ENCODE data around the gene PLCH1. TPM values are rescaled to one million over a fixed set of nuclear protein-coding genes. Genes with fewer than 3 reads are reported as not detected.

The PLCH1 gene
- total RNA-seq, 1 donor from 2014 or later = 2.9 TPM

- DNase-seq (ENCODE audit: low read depth) = no peak
- TF ChIP-seq, protein P1, sequence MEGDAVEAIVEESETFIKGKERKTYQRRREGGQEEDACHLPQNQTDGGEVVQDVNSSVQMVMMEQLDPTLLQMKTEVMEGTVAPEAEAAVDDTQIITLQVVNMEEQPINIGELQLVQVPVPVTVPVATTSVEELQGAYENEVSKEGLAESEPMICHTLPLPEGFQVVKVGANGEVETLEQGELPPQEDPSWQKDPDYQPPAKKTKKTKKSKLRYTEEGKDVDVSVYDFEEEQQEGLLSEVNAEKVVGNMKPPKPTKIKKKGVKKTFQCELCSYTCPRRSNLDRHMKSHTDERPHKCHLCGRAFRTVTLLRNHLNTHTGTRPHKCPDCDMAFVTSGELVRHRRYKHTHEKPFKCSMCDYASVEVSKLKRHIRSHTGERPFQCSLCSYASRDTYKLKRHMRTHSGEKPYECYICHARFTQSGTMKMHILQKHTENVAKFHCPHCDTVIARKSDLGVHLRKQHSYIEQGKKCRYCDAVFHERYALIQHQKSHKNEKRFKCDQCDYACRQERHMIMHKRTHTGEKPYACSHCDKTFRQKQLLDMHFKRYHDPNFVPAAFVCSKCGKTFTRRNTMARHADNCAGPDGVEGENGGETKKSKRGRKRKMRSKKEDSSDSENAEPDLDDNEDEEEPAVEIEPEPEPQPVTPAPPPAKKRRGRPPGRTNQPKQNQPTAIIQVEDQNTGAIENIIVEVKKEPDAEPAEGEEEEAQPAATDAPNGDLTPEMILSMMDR (IDR thresholded peaks at IDR 0.05; ENCODE audit: insufficient read depth, low read length, poor library complexity, severe bottlenecking) = no peak
- Histone ChIP-seq H3K27me3 (ENCODE audit: control insufficient read depth, insufficient read depth, low read length) (no peaks in the 10 kb centered on the region), H3K4me3 (ENCODE audit: low read depth, low read length) (no peak overlapping the region), H3K36me3 (ENCODE audit: control insufficient read depth, insufficient read depth, low read length) (no peaks in the 10 kb centered on the region)
Observed at GRCh38 chr3:155388417-155388816, 356.5 kb downstream of the PLCH1 start.

DNA sequence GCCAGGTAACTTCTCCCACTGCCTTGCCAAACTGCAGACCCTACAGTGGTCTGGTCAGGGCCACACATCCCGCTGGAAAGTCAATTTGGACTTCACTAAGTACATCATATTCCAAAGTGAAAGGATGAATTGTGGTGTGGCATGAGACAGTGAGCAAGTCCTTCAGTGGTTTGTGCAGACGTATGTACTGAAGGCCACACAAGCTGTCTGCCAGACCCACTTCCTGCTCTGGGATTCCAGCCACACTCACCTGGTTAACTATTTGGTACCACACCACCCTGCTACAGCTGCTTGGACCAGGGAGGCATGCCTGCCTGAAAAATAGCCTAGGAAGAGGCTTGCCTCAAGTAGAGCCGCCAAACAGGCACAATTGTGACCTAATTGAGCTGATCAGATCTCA lies 357.3 kb downstream of the PLCH1 start:
- Histone ChIP-seq H3K4me3 (ENCODE audit: low read depth, low read length) (no peak overlapping the region), H3K36me3 (ENCODE audit: control insufficient read depth, insufficient read depth, low read length) (no peaks in the 10 kb centered on the region), H3K27me3 (ENCODE audit: control insufficient read depth, insufficient read depth, low read length) (no peaks in the 10 kb centered on the region)
- DNase-seq (ENCODE audit: low read depth) = peak; percentile 41
- TF ChIP-seq, protein P1 (IDR thresholded peaks at IDR 0.05; ENCODE audit: insufficient read depth, low read length, poor library complexity, severe bottlenecking) = no peak

DNA sequence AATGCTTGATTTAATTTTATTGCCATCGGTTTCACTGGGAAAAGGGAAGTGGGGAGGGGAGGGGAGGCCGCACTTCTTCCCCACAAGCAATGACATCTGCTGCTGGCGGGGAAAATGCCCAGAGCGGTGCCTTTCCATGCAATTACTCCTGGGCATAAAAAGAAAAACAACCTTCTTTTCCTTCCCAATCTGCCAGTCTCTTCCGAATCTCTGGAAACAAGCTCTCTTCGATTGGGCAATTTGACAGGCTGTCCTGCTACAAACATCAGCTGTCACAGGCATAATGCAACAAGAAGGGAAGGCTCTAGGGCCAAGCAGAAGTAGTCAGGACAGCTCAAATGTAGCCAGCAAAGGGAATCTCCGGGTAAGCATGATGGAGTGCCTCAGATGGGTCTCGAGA lies 358.0 kb downstream of the PLCH1 start:
- H3K36me3 ChIP-seq (ENCODE audit: control insufficient read depth, insufficient read depth, low read length) = no peaks in the 10 kb centered on the region
- TF ChIP-seq, protein P1 (IDR thresholded peaks at IDR 0.05; ENCODE audit: insufficient read depth, low read length, poor library complexity, severe bottlenecking) = no peak
- DNase-seq (ENCODE audit: low read depth) = no peak
- no peaks in the 10 kb centered on the region for H3K27me3 ChIP-seq (ENCODE audit: control insufficient read depth, insufficient read depth, low read length)
- no peak overlapping the region for H3K4me3 ChIP-seq (ENCODE audit: low read depth, low read length)

GRCh38 chr3:155385896-155386625 lies 358.8 kb downstream of the PLCH1 start:
- Histone ChIP-seq H3K27me3 (ENCODE audit: control insufficient read depth, insufficient read depth, low read length) (no peaks in the 10 kb centered on the region), H3K36me3 (ENCODE audit: control insufficient read depth, insufficient read depth, low read length) (no peaks in the 10 kb centered on the region), H3K4me3 (ENCODE audit: low read depth, low read length) (no peak overlapping the region)
- no peak for DNase-seq (ENCODE audit: low read depth)
- TF ChIP-seq, protein P1 (IDR thresholded peaks at IDR 0.05; ENCODE audit: insufficient read depth, low read length, poor library complexity, severe bottlenecking) = no peak

- TF ChIP-seq, protein P1 (IDR thresholded peaks at IDR 0.05; ENCODE audit: insufficient read depth, low read length, poor library complexity, severe bottlenecking) = peak; percentile 92
- DNase-seq (ENCODE audit: low read depth) = no peak
- Histone ChIP-seq H3K27me3 (ENCODE audit: control insufficient read depth, insufficient read depth, low read length) (no peaks in the 10 kb centered on the region), H3K4me3 (ENCODE audit: low read depth, low read length) (no peak overlapping the region), H3K36me3 (ENCODE audit: control insufficient read depth, insufficient read depth, low read length) (no peaks in the 10 kb centered on the region)
Observed at GRCh38 chr3:155382396-155383042, 362.4 kb downstream of the PLCH1 start.
